Pancreas (tissue), 10 donors: ENCODE results near the gene UBE2L6. TPM values are rescaled to one million over a fixed set of nuclear protein-coding genes. Genes with fewer than 3 reads are reported as not detected.

Experiments used
- ATAC-seq, 4 donors: fragments of 200-7000 bp; cut with Tn5 transposase; one replicate each; pipeline versions ENCODE4 v1.8.0 to v1.9.1; 2020; ENCODE audit warnings: mild to moderate bottlenecking in 4 of 4, moderate library complexity in 4 of 4
- DNase-seq, 6 donors: peaks; one replicate each; pipeline ENCODE4 v3.0.0-alpha.2; 2020
- FAIRE-seq: peaks from 2 replicates; lab custom pipeline; 2012; peaks lifted over from hg19 to GRCh38; lab: Jason Lieb, UNC
- H3K27ac ChIP-seq, 4 donors: fragments of 200-600 bp; sonication (generic); 1 replicate in 3 of 4; 2 replicates in 1 of 4; pipeline versions ENCODE4 v1.5.0 to v1.8.0; 2020
- H3K27me3 ChIP-seq, 4 donors: fragments of 200-600 bp; one replicate each; pipeline ENCODE4 v1.8.0; 2021
- H3K36me3 ChIP-seq, 3 donors: fragments of 200-600 bp; sonication (generic) in 1 of 3; one replicate each; pipeline versions ENCODE4 v1.5.0 to v1.8.0; 2020 to 2021
- H3K4me1 ChIP-seq, 3 donors: fragments of 200-600 bp; one replicate each; pipeline ENCODE4 v1.8.0; 2021
- H3K4me3 ChIP-seq, 4 donors: fragments of 200-600 bp; sonication (generic) in 2 of 4; one replicate each; pipeline versions ENCODE4 v1.5.0 to v1.8.0; 2020 to 2021
- H3K9me3 ChIP-seq, 4 donors: fragments of 200-600 bp; one replicate each; pipeline ENCODE4 v1.8.0; 2021
- WGBS, 2 donors: extraction: QIAGEN DNeasy Blood & Tissue Kit; methylation state at CpG; one replicate each; pipeline ENCODE4 v1.1.7; 2013; 5-methylcytosine and 5-hydroxymethylcytosine counted together
- intact Hi-C, 3 donors: fragments of 100-400 bp; cut with DNase I; formaldehyde crosslinking; loops; one replicate each; pipeline versions ENCODE4 v1.11.1 to v1.14.2; 2022
- polyA plus RNA-seq, 2 donors: library from polyadenylated mRNA; stranded (reverse); fragments of 200-250 nt; gene quantifications; one replicate each; pipeline ENCODE4 v1.2.3, GENCODE V29; 2013
- total RNA-seq, 6 donors: library from RNA; stranded (reverse); fragmentation: NEBNext Ultra II Directional in 4 of 6; extraction: Animal tissue kit (Norgen Biotek cat#: 25700) in 4 of 6; gene quantifications; one replicate each; pipeline versions ENCODE4 v1.2.1 to v1.2.4, GENCODE V29; 2021 to 2023
- TF ChIP-seq, protein P1 (sequence below), 4 donors: fragments of 200-600 bp; sonication (generic) in 3 of 4; IDR thresholded peaks; one replicate each; pipeline versions ENCODE4 v1.5.0 to v1.8.0; 2021; ENCODE audit warnings: antibody characterized with exemption in 4 of 4
- donor health status: healthy with polysubstance abuse.
- donor health status: DM: no; HTN: no; CAD: no; lungs with moderate emphysema.
- donor health status: DM: no; HTN: no; CAD: no.
- donor health status: control.
- donor health status: control.
- donor health status: Bipolar disorder and iron deficiency.
- donor health status: DM: yes; HTN: yes; CAD: no.
- donor health status: DM: no; HTN: no; CAD: no.
- donor health status: DM: no; HTN: no; CAD: no.
- donor health status: DM: yes; HTN: yes; CAD: no.

The UBE2L6 gene
- total and polyA plus RNA-seq, 8 donors: 9.6 to 46.4 (median 12.9) TPM

DNA sequence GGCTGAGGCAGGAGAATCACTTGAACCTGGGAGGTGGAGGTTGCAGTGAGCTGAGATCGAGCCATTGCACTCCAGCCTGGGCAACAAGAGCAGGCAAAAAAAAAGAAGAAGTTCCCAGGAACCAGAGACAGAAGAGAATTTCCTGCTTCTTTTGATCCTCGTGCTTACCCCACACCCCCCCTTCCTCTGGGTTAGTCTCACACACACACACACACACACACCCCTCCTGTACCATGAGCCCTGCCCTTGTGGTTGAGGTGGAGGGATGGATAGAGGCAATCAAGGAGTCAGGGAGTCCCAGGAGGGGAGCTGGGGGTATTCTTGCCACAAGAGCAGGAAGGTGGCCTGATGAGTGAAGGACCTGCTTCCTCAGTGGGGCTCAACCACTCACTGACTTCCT, 4.1 kb upstream of the UBE2L6 start:
- H3K27ac ChIP-seq: no peak overlapping the region
- no peaks in the 10 kb centered on the region for H3K27me3 ChIP-seq
- H3K4me3 ChIP-seq: no peak overlapping the region
- ATAC-seq: no peak
- no peaks in the 10 kb centered on the region for H3K36me3 ChIP-seq
- intact Hi-C loops: loop anchor here in 1 of 3 donors (10.0 kb wide), 1 partner anchor 73 kb away; the partner anchor contains the start of gene YPEL4
- TF ChIP-seq, protein P1, sequence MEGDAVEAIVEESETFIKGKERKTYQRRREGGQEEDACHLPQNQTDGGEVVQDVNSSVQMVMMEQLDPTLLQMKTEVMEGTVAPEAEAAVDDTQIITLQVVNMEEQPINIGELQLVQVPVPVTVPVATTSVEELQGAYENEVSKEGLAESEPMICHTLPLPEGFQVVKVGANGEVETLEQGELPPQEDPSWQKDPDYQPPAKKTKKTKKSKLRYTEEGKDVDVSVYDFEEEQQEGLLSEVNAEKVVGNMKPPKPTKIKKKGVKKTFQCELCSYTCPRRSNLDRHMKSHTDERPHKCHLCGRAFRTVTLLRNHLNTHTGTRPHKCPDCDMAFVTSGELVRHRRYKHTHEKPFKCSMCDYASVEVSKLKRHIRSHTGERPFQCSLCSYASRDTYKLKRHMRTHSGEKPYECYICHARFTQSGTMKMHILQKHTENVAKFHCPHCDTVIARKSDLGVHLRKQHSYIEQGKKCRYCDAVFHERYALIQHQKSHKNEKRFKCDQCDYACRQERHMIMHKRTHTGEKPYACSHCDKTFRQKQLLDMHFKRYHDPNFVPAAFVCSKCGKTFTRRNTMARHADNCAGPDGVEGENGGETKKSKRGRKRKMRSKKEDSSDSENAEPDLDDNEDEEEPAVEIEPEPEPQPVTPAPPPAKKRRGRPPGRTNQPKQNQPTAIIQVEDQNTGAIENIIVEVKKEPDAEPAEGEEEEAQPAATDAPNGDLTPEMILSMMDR (IDR thresholded peaks at IDR 0.05): no peak
- no peak for FAIRE-seq
- H3K9me3 ChIP-seq: no peaks in the 10 kb centered on the region
- WGBS, 2 donors: 53 to 57% methylated on average over 2 of the region's 2 CpGs
- no peak for DNase-seq
- peaks cover 0 to 4% (median 0%) of the 10 kb centered on the region in 3 donors for H3K4me1 ChIP-seq

DNA sequence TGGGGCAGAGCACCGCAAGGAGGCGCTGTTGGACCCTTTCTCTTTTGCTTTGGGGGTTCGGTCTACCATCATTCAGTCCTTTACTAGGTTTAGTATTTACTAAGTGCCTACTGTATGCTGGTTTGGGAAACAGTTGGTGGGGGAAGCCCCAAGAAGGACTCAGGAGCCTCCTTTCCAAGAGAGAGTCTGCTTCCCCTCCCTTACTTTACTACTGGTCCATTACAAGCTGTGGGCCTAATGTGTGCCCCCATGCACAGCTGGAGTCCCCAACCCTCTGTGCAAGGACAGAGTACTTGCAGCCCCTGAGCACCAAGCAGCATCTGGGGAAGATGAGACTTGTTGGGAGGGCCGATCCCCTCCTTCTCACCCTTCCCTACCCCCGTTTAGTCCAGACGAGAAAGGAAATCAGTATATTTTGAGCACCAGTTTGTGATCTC, 876 bp upstream of the UBE2L6 start:
- no peak for ATAC-seq
- Histone ChIP-seq H3K27ac (peak overlapping the region in 3 of 4 donors; percentile 25 to 81 (median 61)), H3K4me1 (peaks cover 0 to 12% (median 0%) of the 10 kb centered on the region in 3 donors), H3K9me3 (no peaks in the 10 kb centered on the region), H3K36me3 (no peaks in the 10 kb centered on the region), H3K4me3 (peak overlapping the region; percentile 42 to 83 (median 76)), H3K27me3 (no peaks in the 10 kb centered on the region)
- TF ChIP-seq, protein P1 (IDR thresholded peaks at IDR 0.05): peak in 1 of 4 donors; percentile 87
- WGBS, 2 donors: 38 to 41% methylated on average over 6 of the region's 6 CpGs
- no peak for FAIRE-seq
- DNase-seq: peak in 2 of 6 donors; percentile 80 to 91
- intact Hi-C loops: loop anchor here in 2 of 3 donors (5.0 to 10.0 kb wide), 2 partner anchors 76 to 79 kb away; partner anchors contain the start of gene YPEL4 (in 2 of the 2)

DNA sequence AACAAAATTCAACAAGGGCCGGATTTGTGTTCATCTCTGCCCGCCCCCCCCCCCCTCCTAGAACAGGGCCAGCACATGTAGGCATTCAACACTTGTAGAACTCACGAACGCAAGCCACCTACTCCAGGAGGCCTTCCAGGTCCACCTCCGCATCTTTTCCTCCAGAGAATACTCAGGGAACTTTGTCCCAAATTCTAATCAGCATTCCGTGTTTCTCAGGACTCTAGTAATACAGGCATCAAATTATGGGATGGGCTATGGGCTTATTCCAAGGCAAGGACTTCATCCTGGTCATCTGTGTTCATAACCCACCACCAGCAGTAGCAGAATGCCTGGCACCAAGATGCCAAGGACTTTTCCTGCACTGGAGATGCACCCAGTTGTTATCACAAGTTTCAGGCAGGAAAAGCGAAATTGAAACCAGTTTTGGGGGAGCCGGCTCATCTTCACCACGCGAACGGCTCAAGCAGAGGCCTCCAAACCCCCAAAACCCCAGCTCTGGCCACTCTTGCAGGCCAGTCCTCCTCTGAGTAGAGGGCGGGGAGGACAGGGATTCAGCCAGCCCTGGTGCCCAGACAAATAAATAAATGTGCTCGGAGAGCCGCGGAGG, 462 bp downstream of the UBE2L6 start:
- no peak for FAIRE-seq
- WGBS, 2 donors: 29 to 32% methylated on average over 15 of the region's 15 CpGs

DNA sequence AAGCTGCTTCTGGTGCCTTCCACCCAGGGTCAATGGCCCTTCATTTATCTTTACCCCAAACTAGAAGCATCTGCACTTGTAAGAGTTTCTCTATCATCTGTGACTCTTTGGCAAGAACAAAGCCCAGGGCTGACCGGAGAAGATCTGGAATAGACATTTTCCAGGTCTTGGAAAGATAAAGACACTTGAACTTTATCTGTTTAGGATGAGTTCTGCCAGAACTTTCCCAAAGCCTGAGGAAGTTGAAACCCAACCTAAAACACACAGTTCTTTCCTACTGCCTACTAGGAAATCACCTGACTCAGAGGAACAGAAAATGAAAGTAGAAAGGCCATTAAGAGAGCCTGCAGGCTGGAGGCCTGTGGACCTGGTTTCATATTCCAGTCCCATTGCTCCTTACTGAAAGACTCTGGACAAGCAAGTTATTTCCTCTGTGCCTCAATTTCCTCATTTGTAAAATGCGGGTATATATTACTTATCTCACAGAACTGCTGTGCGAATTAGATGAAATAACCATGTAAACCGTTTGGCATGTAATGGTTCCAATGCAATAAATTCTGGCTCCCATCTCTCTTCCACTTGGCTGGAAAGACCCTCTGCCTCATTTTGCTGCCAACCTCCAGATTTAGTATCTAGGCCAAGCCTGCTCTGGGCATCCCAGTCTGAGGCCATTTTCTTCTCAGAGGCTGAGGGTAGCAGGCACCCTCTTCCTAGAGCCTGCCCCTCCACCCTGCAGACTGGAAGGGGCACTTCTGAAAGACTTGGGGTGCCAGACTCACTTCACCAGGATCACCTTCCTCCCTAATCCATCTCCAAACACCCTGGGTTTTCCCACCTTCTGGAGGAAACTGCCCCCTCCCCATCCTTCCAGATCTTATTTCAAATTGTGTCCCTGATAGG, 1.2 kb downstream of the UBE2L6 start:
- H3K27ac ChIP-seq: peak overlapping the region in 3 of 4 donors; percentile 41 to 81 (median 61)
- peak overlapping the region; percentile 3 to 83 (median 40) for H3K4me3 ChIP-seq
- ATAC-seq: peak; percentile 28 to 78 (median 64)
- TF ChIP-seq, protein P1 (IDR thresholded peaks at IDR 0.05): no peak
- FAIRE-seq: peak; percentile 69
- H3K4me1 ChIP-seq: peaks cover 0 to 12% (median 0%) of the 10 kb centered on the region in 3 donors
- intact Hi-C loops: loop anchor here in 2 of 3 donors (5.0 to 10.0 kb wide), 2 partner anchors 79 to 81 kb away; partner anchors contain the start of gene YPEL4 (in 2 of the 2)
- H3K9me3 ChIP-seq: no peaks in the 10 kb centered on the region
- no peaks in the 10 kb centered on the region for H3K27me3 ChIP-seq
- peak in 1 of 6 donors; percentile 40 for DNase-seq
- 64 to 75% methylated on average over 4 of the region's 4 CpGs for WGBS, 2 donors
- no peaks in the 10 kb centered on the region for H3K36me3 ChIP-seq

More for the DNA sequence above, 462 bp downstream of the UBE2L6 start:
- Histone ChIP-seq H3K27me3 (no peaks in the 10 kb centered on the region), H3K4me1 (peaks cover 0 to 12% (median 0%) of the 10 kb centered on the region in 3 donors), H3K9me3 (no peaks in the 10 kb centered on the region), H3K36me3 (no peaks in the 10 kb centered on the region), H3K27ac (peak overlapping the region in 3 of 4 donors; percentile 25 to 81 (median 61)), H3K4me3 (peak overlapping the region; percentile 42 to 83 (median 76))
- TF ChIP-seq, protein P1 (IDR thresholded peaks at IDR 0.05): no peak
- DNase-seq: no peak
- ATAC-seq: peak in 2 of 4 donors; percentile 21 to 28
- intact Hi-C loops: loop anchor here in 2 of 3 donors (5.0 to 10.0 kb wide), 2 partner anchors 78 to 80 kb away; partner anchors contain the start of gene YPEL4 (in 2 of the 2)
